Measurements from ENCODE around the gene FNDC5. TPM values are rescaled to one million over a fixed set of nuclear protein-coding genes. Genes with fewer than 3 reads are reported as not detected.
A peak's percentile ranks its signal among the peaks of the same experiment; 100 is the strongest.

Gene FNDC5
- total and polyA plus RNA-seq, 9 of the 15 experiments (the other 6 are each of a cell fraction or from before 2014, with no cell fraction given): 0.06 to 2.1 (median 0.22) TPM

GRCh38 chr1:32892368-32893197 lies 21.9 kb upstream of the FNDC5 start (continued):
- no peak for TF ChIP-seq ZNF518B (CRISPR knock-in tag; IDR thresholded peaks at IDR 0.05)
- no peak for TF ChIP-seq SETDB1 (IDR thresholded peaks at IDR 0.05; ENCODE audit: low read length)
- TF ChIP-seq ZNF124 (CRISPR knock-in tag; IDR thresholded peaks at IDR 0.05): no peak
- TF ChIP-seq STAT6 (CRISPR knock-in tag; IDR thresholded peaks at IDR 0.05): no peak
- no peak for TF ChIP-seq TBP (optimal IDR thresholded peaks at IDR 0.05; ENCODE audit: low read depth, low read length)
- TF ChIP-seq ZNF121 (CRISPR knock-in tag; conservative IDR thresholded peaks at IDR 0.05): no peak
- TF ChIP-seq CBFA2T2 (conservative IDR thresholded peaks at IDR 0.05): no peak
- no peak for TF ChIP-seq ETV1 (tag; conservative IDR thresholded peaks at IDR 0.05; ENCODE audit: low read depth)
- no peak for TF ChIP-seq FOXP4 (CRISPR knock-in tag; IDR thresholded peaks at IDR 0.05; ENCODE audit: borderline replicate concordance)
- peak; percentile 33; the same call in 1 of the 2 replicates for TF ChIP-seq CREB3L1 (IDR thresholded peaks at IDR 0.05; ENCODE audit: borderline replicate concordance, low read depth)
- TF ChIP-seq POLR2G (IDR thresholded peaks at IDR 0.05; ENCODE audit: low read depth, low read length): no peak
- no peak for TF ChIP-seq ZNF232 (CRISPR knock-in tag; IDR thresholded peaks at IDR 0.05)
- no peak for TF ChIP-seq LCOR (CRISPR knock-in tag; IDR thresholded peaks at IDR 0.05)
- no peak; the same call in 1 of the 2 replicates for TF ChIP-seq USF1 (CRISPR knock-in tag; IDR thresholded peaks at IDR 0.05)
- no peak for TF ChIP-seq ZNF699 (CRISPR knock-in tag; IDR thresholded peaks at IDR 0.05; ENCODE audit: insufficient replicate concordance)
- peak; percentile 24; the same call in 1 of the 2 replicates for TF ChIP-seq RBFOX2 (IDR thresholded peaks at IDR 0.05; ENCODE audit: low read depth, low read length)

Measured in K562 (cell line).